ENCODE results near the gene LRRC8A. TPM values are rescaled to one million over a fixed set of nuclear protein-coding genes. Genes with fewer than 3 reads are reported as not detected.
A peak's percentile ranks its signal among the peaks of the same experiment; 100 is the strongest.
"Not testable (repeated sequence)": the region's sequence is repeated elsewhere in the genome, so short reads cannot be mapped to it uniquely, and the experiment has no call there.

The LRRC8A gene
- polyA plus RNA-seq, 1 of the 3 experiments (the other 2 are of a cell fraction), result 30.4 TPM

GRCh38 chr9:128847803-128848202, 34.1 kb upstream of the LRRC8A start:
- ChIA-PET POLR2A (no interaction called here), CTCF (interaction anchor here (1.2 to 6.5 kb wide), 3 partner anchors 18 to 80 kb away, joined by 3 to 47 read pairs (median 10); partner anchors contain the start of gene SPOUT1)
- Histone ChIP-seq H3K9me2 (no peaks in the 10 kb centered on the region), H3K27ac (ENCODE audit: low read depth in 2 of 2, low read length in 1 of 2) (no peak overlapping the region), H3K79me2 (ENCODE audit: insufficient read depth) (no peaks in the 10 kb centered on the region), H4K20me1 (ENCODE audit: insufficient read depth) (no peaks in the 10 kb centered on the region), H3K4me1 (ENCODE audit: control insufficient read depth in 1 of 2, insufficient read depth in 2 of 2, low read depth in 1 of 2, low read length in 1 of 2) (peaks cover 0 to 21% of the 10 kb centered on the region in 2 experiments; a peak in 2 of 4 replicates), H3K9ac (no peak overlapping the region), H2AFZ (ENCODE audit: low read depth) (no peak overlapping the region), H3K4me2 (no peak overlapping the region), H3F3A (replicated peaks; ENCODE audit: insufficient read depth) (no peaks in the 10 kb centered on the region), H3K4me3 (ENCODE audit: low read depth in 2 of 2, low read length in 1 of 2) (no peak overlapping the region), H3K27me3 (ENCODE audit: insufficient read depth) (no peaks in the 10 kb centered on the region), H3K36me3 (replicated peaks in 1 of 2; ENCODE audit: control insufficient read depth in 1 of 2, insufficient read depth in 2 of 2, low read length in 1 of 2) (peaks cover 0 to 5% of the 10 kb centered on the region in 2 experiments), H3K9me3 (no peaks in the 10 kb centered on the region)
- WGBS (ENCODE audit: low lambda C conversion rate), result 90% methylated on average over 1 of the region's 1 CpG
- TF ChIP-seq EP300 (IDR thresholded peaks at IDR 0.05; ENCODE audit: borderline replicate concordance in 1 of 2, low read depth in 1 of 2, low read length in 1 of 2) (no peak), NFIC (IDR thresholded peaks at IDR 0.05; ENCODE audit: borderline replicate concordance) (no peak), FOXJ3 (CRISPR knock-in tag; IDR thresholded peaks at IDR 0.05) (no peak), TCF12 (IDR thresholded peaks at IDR 0.05) (no peak)
- DNase-seq, result no peak

DNA sequence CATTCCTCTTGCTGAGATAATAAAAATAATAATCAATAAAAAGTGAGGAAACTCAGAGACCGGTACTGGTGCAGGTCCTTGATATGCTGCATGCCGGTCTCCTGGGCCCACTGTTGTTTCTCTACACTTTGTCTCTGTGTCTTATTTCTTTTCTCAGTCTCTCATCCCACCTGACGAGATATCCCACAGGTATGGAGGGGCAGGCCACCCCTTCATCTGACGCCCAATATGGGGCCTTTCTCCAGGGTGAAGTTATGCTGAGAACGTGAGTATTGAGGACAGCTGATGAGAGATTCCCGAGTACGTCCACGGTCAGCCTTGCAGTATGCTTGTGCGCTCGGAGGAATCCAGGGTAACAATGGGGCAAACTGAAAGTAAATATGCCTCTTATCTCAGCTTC, 30.9 kb upstream of the LRRC8A start:
- 86% methylated on average over 10 of the region's 10 CpGs for WGBS (ENCODE audit: low lambda C conversion rate)

DNA sequence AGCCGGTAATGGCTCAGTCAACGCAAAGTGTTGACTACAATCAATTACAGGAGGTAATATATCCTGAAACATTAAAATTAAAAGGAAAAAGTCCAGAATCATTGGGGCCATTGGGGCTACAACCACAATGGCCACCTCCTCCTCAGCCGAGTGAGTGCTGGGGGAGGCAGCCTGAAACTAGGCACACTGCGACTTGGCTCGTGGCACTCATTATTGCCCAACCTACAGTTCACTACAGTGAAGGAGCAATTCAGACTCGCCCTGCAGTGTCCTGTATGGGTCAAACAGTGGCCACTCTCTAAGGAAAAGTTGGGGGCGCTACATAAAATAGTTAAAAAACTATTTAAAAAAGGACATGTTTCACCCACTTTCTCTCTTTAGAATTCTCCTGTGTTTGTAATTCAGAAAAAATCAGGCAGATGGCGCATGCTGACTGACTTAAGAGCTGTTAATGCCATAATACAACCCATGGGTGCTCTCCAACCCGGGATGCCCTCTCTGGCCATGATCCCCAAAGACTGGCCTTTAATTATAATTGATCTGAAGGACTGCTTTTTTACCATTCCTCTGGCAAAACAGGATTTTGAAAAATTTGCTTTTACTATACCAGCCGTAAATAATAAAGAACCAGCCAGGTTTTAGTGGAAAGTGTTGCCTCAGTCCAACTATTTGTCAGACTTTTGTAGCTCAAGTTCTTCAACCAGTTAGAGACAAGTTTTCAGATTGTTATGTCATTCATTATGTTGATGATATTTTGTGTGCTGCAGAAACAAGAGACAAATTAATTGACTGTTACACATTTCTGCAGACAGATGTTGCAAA, 29.9 kb upstream of the LRRC8A start:
- not testable (repeated sequence) for H3K36me3 ChIP-seq (replicated peaks in 1 of 2; ENCODE audit: control insufficient read depth in 1 of 2, insufficient read depth in 2 of 2, low read length in 1 of 2); H3K9me2 ChIP-seq; H3F3A ChIP-seq (replicated peaks; ENCODE audit: insufficient read depth); DNase-seq; H3K9ac ChIP-seq; H4K20me1 ChIP-seq (ENCODE audit: insufficient read depth); H2AFZ ChIP-seq (ENCODE audit: low read depth); H3K4me3 ChIP-seq (ENCODE audit: low read depth in 2 of 2, low read length in 1 of 2); H3K4me1 ChIP-seq (ENCODE audit: control insufficient read depth in 1 of 2, insufficient read depth in 2 of 2, low read depth in 1 of 2, low read length in 1 of 2); H3K4me2 ChIP-seq; H3K9me3 ChIP-seq; H3K27me3 ChIP-seq (ENCODE audit: insufficient read depth); H3K79me2 ChIP-seq (ENCODE audit: insufficient read depth)
- H3K27ac ChIP-seq (ENCODE audit: low read depth in 2 of 2, low read length in 1 of 2), result peak overlapping the region in 1 of 2 experiments; percentile 69; a peak in 2 of 4 replicates
- ChIA-PET POLR2A (interaction anchor here (1.0 kb wide), 1 partner anchor 23 kb away, joined by 3 read pairs; the partner anchor contains the start of gene SPOUT1), CTCF (interaction anchor here (0.7 to 6.1 kb wide), 19 partner anchors 8 to 175 kb away, joined by 3 to 73 read pairs (median 4); partner anchors contain the start of genes ENDOG, KYAT1 and LRRC8A)
- 65% methylated on average over 10 of the region's 10 CpGs for WGBS (ENCODE audit: low lambda C conversion rate)
- TF ChIP-seq MXI1 (IDR thresholded peaks at IDR 0.05; ENCODE audit: low read depth, low read length) (0 out of 2 replicates have a peak, but pooled peaks have one; percentile 23), RAD21 (IDR thresholded peaks at IDR 0.05; ENCODE audit: low read length) (peak; percentile 72), CTCF (IDR thresholded peaks at IDR 0.05) (peak; percentile 55), SMC3 (IDR thresholded peaks at IDR 0.05; ENCODE audit: low read depth, low read length) (peak; percentile 41; the same call in 1 of the 2 replicates)

More for the DNA sequence above, 30.9 kb upstream of the LRRC8A start:
- not testable (repeated sequence) for H3K4me2 ChIP-seq; H3K36me3 ChIP-seq (replicated peaks in 1 of 2; ENCODE audit: control insufficient read depth in 1 of 2, insufficient read depth in 2 of 2, low read length in 1 of 2); H3K4me3 ChIP-seq (ENCODE audit: low read depth in 2 of 2, low read length in 1 of 2); H3K27me3 ChIP-seq (ENCODE audit: insufficient read depth); H2AFZ ChIP-seq (ENCODE audit: low read depth); DNase-seq; H3K9me2 ChIP-seq; H3K79me2 ChIP-seq (ENCODE audit: insufficient read depth); H3K9ac ChIP-seq; H3K27ac ChIP-seq (ENCODE audit: low read depth in 2 of 2, low read length in 1 of 2); H4K20me1 ChIP-seq (ENCODE audit: insufficient read depth); H3F3A ChIP-seq (replicated peaks; ENCODE audit: insufficient read depth); H3K9me3 ChIP-seq
- POLR2A ChIA-PET, result interaction anchor here (1.0 kb wide), 1 partner anchor 22 kb away, joined by 3 read pairs; the partner anchor contains the start of gene SPOUT1
- H3K4me1 ChIP-seq (ENCODE audit: control insufficient read depth in 1 of 2, insufficient read depth in 2 of 2, low read depth in 1 of 2, low read length in 1 of 2), result peaks cover 0 to 15% of the 10 kb centered on the region in 2 experiments; a peak in 2 of 4 replicates
- CTCF ChIA-PET, result interaction anchor here (1.6 to 6.1 kb wide), 3 partner anchors 12 to 76 kb away, joined by 4 to 73 read pairs (median 34); no protein-coding TSS in a partner anchor

- H3K79me2 ChIP-seq (ENCODE audit: insufficient read depth); H3K9ac ChIP-seq; H3K36me3 ChIP-seq (replicated peaks in 1 of 2; ENCODE audit: control insufficient read depth in 1 of 2, insufficient read depth in 2 of 2, low read length in 1 of 2); H3K4me3 ChIP-seq (ENCODE audit: low read depth in 2 of 2, low read length in 1 of 2); H3K4me2 ChIP-seq; POLR2A ChIA-PET; DNase-seq; H3F3A ChIP-seq (replicated peaks; ENCODE audit: insufficient read depth); H2AFZ ChIP-seq (ENCODE audit: low read depth); H3K27me3 ChIP-seq (ENCODE audit: insufficient read depth); H3K4me1 ChIP-seq (ENCODE audit: control insufficient read depth in 1 of 2, insufficient read depth in 2 of 2, low read depth in 1 of 2, low read length in 1 of 2); H4K20me1 ChIP-seq (ENCODE audit: insufficient read depth); H3K9me2 ChIP-seq; H3K9me3 ChIP-seq: not testable (repeated sequence)
- CTCF ChIA-PET, result interaction anchor here (0.7 to 6.1 kb wide), 19 partner anchors 8 to 174 kb away, joined by 3 to 73 read pairs (median 4); partner anchors contain the start of genes ENDOG, KYAT1 and LRRC8A
- WGBS (ENCODE audit: low lambda C conversion rate), result 32% methylated on average over 2 of the region's 2 CpGs
- peak overlapping the region in 1 of 2 experiments; percentile 74; a peak in 2 of 4 replicates for H3K27ac ChIP-seq (ENCODE audit: low read depth in 2 of 2, low read length in 1 of 2)
Measured at GRCh38 chr9:128852646-128853045, 29.3 kb upstream of the LRRC8A start.
